B cell (primary cell): ENCODE measurements around the gene PAWR. TPM values are rescaled to one million over a fixed set of nuclear protein-coding genes. Genes with fewer than 3 reads are reported as not detected.
A peak's percentile ranks its signal among the peaks of the same experiment; 100 is the strongest.

ENCODE experiments used
- ATAC-seq: fragments of 200-7000 bp; cut with Tn5 transposase; one replicate; pipeline ENCODE4 v1.10.0; 2021; ENCODE audit warnings: low read depth, mild to moderate bottlenecking, moderate number of reproducible peaks, moderate library complexity
- CTCF ChIA-PET: fragments of 350-600 bp; sonication (Branson Sonifier 250); formaldehyde crosslinking; loops from one replicate; lab custom pipeline; 2021; ENCODE audit warnings: antibody characterized with exemption, inconsistent platforms; lab: Charles Lee
- POLR2A ChIA-PET: fragments of 350-600 bp; sonication (Branson Sonifier 250); formaldehyde crosslinking; loops from one replicate; lab custom pipeline; 2021; ENCODE audit warnings: antibody characterized with exemption; lab: Charles Lee
- DNase-seq: peaks from one replicate; pipeline ENCODE4 v3.0.0; 2013
- H2AFZ ChIP-seq: 2 replicates; pipeline ENCODE4 v1.6.1; 2012; ENCODE audit warnings: mild to moderate bottlenecking, low read depth, low read length; ENCODE audit not compliant: insufficient read depth, poor library complexity, severe bottlenecking
- H3K27ac ChIP-seq, 2 donors: 1 replicate in 1 of 2; 2 replicates in 1 of 2; pipeline ENCODE4 v1.5.1; 2012 to 2013; ENCODE audit warnings: low read length in 2 of 2, mild to moderate bottlenecking in 2 of 2, moderate library complexity in 1 of 2
- H3K27me3 ChIP-seq, 4 experiments: fragments of 200-600 bp in 1 of 4; sonication (generic) in 1 of 4; replicated peaks in 1 of 4; 1 replicate in 2 of 4; 2 replicates in 2 of 4; pipeline versions ENCODE4 v1.6.1 to v1.7.0; 2013 to 2016; ENCODE audit warnings: low read length in 3 of 4, mild to moderate bottlenecking in 2 of 4, mixed read lengths in 1 of 4, moderate library complexity in 1 of 4; ENCODE audit not compliant: insufficient read depth in 4 of 4, control insufficient read depth in 3 of 4; ENCODE audit errors: control extremely low read depth in 1 of 4
- H3K36me3 ChIP-seq, 2 experiments: replicated peaks in 1 of 2; 1 replicate in 1 of 2; 2 replicates in 1 of 2; pipeline versions ENCODE4 v1.6.1 to v1.7.1; 2013; ENCODE audit warnings: low read length in 1 of 2; ENCODE audit not compliant: insufficient read depth in 2 of 2, control insufficient read depth in 1 of 2; ENCODE audit errors: control extremely low read depth in 1 of 2, extremely low read depth in 1 of 2
- H3K4me1 ChIP-seq, 2 donors: fragments of 200-600 bp in 1 of 2; sonication (generic) in 1 of 2; 1 replicate in 1 of 2; 2 replicates in 1 of 2; pipeline versions ENCODE4 v1.5.1 to v1.6.1; 2013 to 2017; ENCODE audit warnings: low read length in 2 of 2; ENCODE audit not compliant: control insufficient read depth in 2 of 2, insufficient read depth in 2 of 2
- H3K4me2 ChIP-seq: replicated peaks from 2 replicates; pipeline ENCODE3; 2012; ENCODE audit warnings: mild to moderate bottlenecking, low read depth, low read length; ENCODE audit not compliant: poor library complexity, severe bottlenecking
- H3K4me3 ChIP-seq, 5 experiments: fragments of 200-600 bp in 1 of 5; sonication (generic) in 1 of 5; 1 replicate in 3 of 5; 2 replicates in 2 of 5; pipeline versions ENCODE4 v1.5.1 to v1.7.0; 2011 to 2016; ENCODE audit warnings: low read length in 4 of 5, mild to moderate bottlenecking in 4 of 5, low read depth in 2 of 5, control low read depth in 1 of 5, moderate library complexity in 1 of 5; ENCODE audit not compliant: insufficient read depth in 1 of 5; ENCODE audit errors: control extremely low read depth in 1 of 5, extremely low read depth in 1 of 5
- H3K79me2 ChIP-seq: fragments of 200-600 bp; sonication (generic); one replicate; pipeline ENCODE4 v1.6.0; 2016; ENCODE audit warnings: low read length; ENCODE audit not compliant: control insufficient read depth, insufficient read depth
- H3K9ac ChIP-seq: fragments of 200-600 bp; sonication (generic); 2 replicates; pipeline ENCODE4 v1.6.1; 2017; ENCODE audit warnings: mild to moderate bottlenecking, low read length, moderate library complexity
- H3K9me3 ChIP-seq, 3 donors: one replicate each; pipeline versions ENCODE4 v1.6.1 to v1.7.1; 2013; ENCODE audit warnings: low read length in 2 of 3; ENCODE audit not compliant: control insufficient read depth in 2 of 3, insufficient read depth in 1 of 3; ENCODE audit errors: control extremely low read depth in 1 of 3
- H4K20me1 ChIP-seq: 2 replicates; pipeline ENCODE4 v1.6.0; 2012; ENCODE audit warnings: mild to moderate bottlenecking, low read length; ENCODE audit not compliant: insufficient read depth, control insufficient read depth, poor library complexity, severe bottlenecking
- H3K27ac Mint-ChIP-seq: one replicate; pipeline ENCODE4 v1.8.0; 2021; ENCODE audit warnings: mixed read lengths
- H3K27me3 Mint-ChIP-seq: one replicate; pipeline ENCODE4 v1.8.0; 2021; ENCODE audit warnings: mixed read lengths
- H3K4me1 Mint-ChIP-seq: one replicate; pipeline ENCODE4 v1.8.0; 2021; ENCODE audit warnings: mixed read lengths
- H3K4me3 Mint-ChIP-seq: one replicate; pipeline ENCODE4 v1.8.0; 2021; ENCODE audit warnings: mixed read lengths
- H3K9me3 Mint-ChIP-seq: one replicate; pipeline ENCODE4 v1.8.0; 2022; ENCODE audit warnings: mixed read lengths; ENCODE audit not compliant: insufficient read depth
- CTCF ChIP-seq: fragments of 200-600 bp; IDR thresholded peaks from one replicate; pipeline ENCODE4 v1.8.0; 2022; ENCODE audit warnings: antibody characterized with exemption, mild to moderate bottlenecking
- EZH2 ChIP-seq: IDR thresholded peaks from 2 replicates; pipeline ENCODE4 v1.6.1; 2012; ENCODE audit warnings: borderline replicate concordance, low read depth, mild to moderate bottlenecking, moderate library complexity, low read length; ENCODE audit not compliant: insufficient read depth, poor library complexity, severe bottlenecking
- WGBS: methylation state at CpG from one replicate; pipeline ENCODE4 v1.1.5; 2013; ENCODE audit warnings: missing lambda C conversion rate; ENCODE audit not compliant: insufficient coverage; 5-methylcytosine and 5-hydroxymethylcytosine counted together
- intact Hi-C: fragments of 100-400 bp; cut with micrococcal nuclease; formaldehyde crosslinking; loops from one replicate; pipeline ENCODE4 v1.10.0; 2022
- polyA plus RNA-seq: library from polyadenylated mRNA; depleted of rRNA; stranded (reverse); fragments of >200 nt; gene quantifications from 2 replicates; pipeline ENCODE4 v1.2.3, GENCODE V29; 2012
- total RNA-seq, 2 donors: library from RNA; stranded (reverse); fragments of 120-200 nt in 1 of 2; gene quantifications; 1 replicate in 1 of 2; 2 replicates in 1 of 2; pipeline versions ENCODE4 v1.2.3 to v1.2.4, GENCODE V29; 2013 to 2022

Gene PAWR
- total and polyA plus RNA-seq, 2 donors (not counting 1 experiment from before 2014, with no cell fraction given), result 17.9 to 90.1 TPM

GRCh38 chr12:79668113-79668512 is 22.7 kb downstream of the PAWR start:
- no peak for TF ChIP-seq EZH2
- no peak for TF ChIP-seq CTCF
- no CpG with 5 or more reads among the region's 4 CpGs for WGBS
- Histone ChIP-seq H3K4me2 (no peak overlapping the region), H3K9me3 (peaks cover 0 to 4% (median 0%) of the 10 kb centered on the region in 3 donors), H3K9ac (no peak overlapping the region), H3K79me2 (peaks cover 84% of the 10 kb centered on the region), H4K20me1 (peaks cover 38% of the 10 kb centered on the region), H3K4me1 (peaks cover under 1 to 15% of the 10 kb centered on the region in 2 donors), H3K27ac (no peak overlapping the region), H3K4me3 (no peak overlapping the region), H2AFZ (no peak overlapping the region), H3K27me3 (no peaks in the 10 kb centered on the region), H3K36me3 (peaks cover 0 to 3% of the 10 kb centered on the region in 2 experiments)
- Mint-ChIP-seq H3K27ac (no peak overlapping the region), H3K4me1 (peaks cover 18% of the 10 kb centered on the region), H3K4me3 (no peak overlapping the region), H3K9me3 (no peaks in the 10 kb centered on the region), H3K27me3 (no peaks in the 10 kb centered on the region)
- CTCF ChIA-PET, result no interaction called here
- intact Hi-C loops, result no loop called here
- POLR2A ChIA-PET, result no interaction called here
- ATAC-seq (no peak), DNase-seq (no peak)

- POLR2A ChIA-PET, result no interaction called here
- peak; percentile 8 for DNase-seq
- Histone ChIP-seq H3K9me3 (peaks cover 0 to 4% (median 0%) of the 10 kb centered on the region in 3 donors), H2AFZ (no peak overlapping the region), H4K20me1 (peaks cover 40% of the 10 kb centered on the region), H3K36me3 (peaks cover 0 to 3% of the 10 kb centered on the region in 2 experiments), H3K4me2 (no peak overlapping the region), H3K9ac (no peak overlapping the region), H3K79me2 (peaks cover 84% of the 10 kb centered on the region), H3K4me3 (no peak overlapping the region), H3K27me3 (no peaks in the 10 kb centered on the region), H3K4me1 (peaks cover 0 to 9% of the 10 kb centered on the region in 2 donors), H3K27ac (no peak overlapping the region)
- WGBS, result no CpG with 5 or more reads among the region's 4 CpGs
- no peak for TF ChIP-seq CTCF
- TF ChIP-seq EZH2, result no peak
- H3K4me1 Mint-ChIP-seq, result peaks cover 22% of the 10 kb centered on the region
- H3K4me3 Mint-ChIP-seq, result no peak overlapping the region
- intact Hi-C loops, result no loop called here
- H3K27ac Mint-ChIP-seq, result no peak overlapping the region
- no peaks in the 10 kb centered on the region for H3K9me3 Mint-ChIP-seq
- H3K27me3 Mint-ChIP-seq, result no peaks in the 10 kb centered on the region
- no peak for ATAC-seq
- CTCF ChIA-PET, result no interaction called here
Observed at GRCh38 chr12:79665212-79665887, 25.4 kb downstream of the PAWR start.
